Measurements from ENCODE around the gene SYNGR4.
A peak's percentile ranks its signal among the peaks of the same experiment; 100 is the strongest.
"Not testable (repeated sequence)": the region's sequence is repeated elsewhere in the genome, so short reads cannot be mapped to it uniquely, and the experiment has no call there.

Gene SYNGR4

DNA sequence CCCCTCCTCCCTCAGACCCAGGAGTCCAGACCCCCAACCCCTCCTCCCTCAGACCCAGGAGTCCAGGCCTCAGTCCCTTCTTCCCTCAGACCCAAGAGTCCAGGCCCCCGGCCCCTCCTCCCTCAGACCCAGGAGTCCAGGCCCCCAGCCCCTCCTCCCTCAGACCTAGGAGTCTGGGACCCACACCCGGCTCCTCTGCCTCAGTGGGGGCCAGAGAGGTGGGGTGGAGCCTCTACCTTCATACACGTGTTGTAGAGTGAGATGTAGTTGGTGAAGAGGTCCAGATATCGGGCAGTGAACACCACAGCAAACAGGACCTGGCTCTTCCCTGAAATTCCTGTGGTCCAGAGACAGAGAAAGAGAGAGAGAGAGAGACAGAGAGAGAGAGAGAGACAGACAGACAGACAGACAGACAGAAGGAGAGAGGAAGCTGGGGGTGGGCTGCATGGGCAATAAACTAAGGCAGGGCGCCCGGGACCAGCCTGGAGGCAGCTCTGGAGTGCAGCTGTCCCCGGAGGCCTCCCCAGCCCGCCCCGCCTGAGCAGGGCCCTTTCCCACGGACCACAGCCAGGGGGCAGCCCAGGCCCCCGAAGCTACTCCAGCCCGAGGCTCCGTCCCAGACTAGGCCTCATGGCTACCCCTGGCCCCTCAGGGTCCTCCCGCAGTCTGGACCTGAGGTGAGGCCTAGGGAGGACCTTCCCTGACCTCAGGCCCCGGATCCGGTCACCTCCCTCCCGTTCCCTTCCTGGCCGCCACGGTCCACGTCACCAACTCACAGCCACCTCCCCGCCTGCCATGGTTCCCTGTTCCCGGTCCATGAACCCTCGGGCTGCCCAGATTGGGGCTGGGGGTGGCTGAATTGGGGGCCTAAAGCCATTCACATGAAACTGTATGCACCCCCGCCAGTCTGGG lies 26.3 kb downstream of the SYNGR4 start:
- in situ Hi-C loops (cut with HindIII; ENCODE audit: low pct_unique_long_range_greater_than_20kb, low sequenced_read_pairs) = no loop called here
- DNase-seq (ENCODE audit: low read depth in 1 of 2, low spot score in 1 of 2) = peak in 1 of 2 experiments; percentile 51
- no peak for TF ChIP-seq JUND (IDR thresholded peaks at IDR 0.05; ENCODE audit: low read depth)

DNA sequence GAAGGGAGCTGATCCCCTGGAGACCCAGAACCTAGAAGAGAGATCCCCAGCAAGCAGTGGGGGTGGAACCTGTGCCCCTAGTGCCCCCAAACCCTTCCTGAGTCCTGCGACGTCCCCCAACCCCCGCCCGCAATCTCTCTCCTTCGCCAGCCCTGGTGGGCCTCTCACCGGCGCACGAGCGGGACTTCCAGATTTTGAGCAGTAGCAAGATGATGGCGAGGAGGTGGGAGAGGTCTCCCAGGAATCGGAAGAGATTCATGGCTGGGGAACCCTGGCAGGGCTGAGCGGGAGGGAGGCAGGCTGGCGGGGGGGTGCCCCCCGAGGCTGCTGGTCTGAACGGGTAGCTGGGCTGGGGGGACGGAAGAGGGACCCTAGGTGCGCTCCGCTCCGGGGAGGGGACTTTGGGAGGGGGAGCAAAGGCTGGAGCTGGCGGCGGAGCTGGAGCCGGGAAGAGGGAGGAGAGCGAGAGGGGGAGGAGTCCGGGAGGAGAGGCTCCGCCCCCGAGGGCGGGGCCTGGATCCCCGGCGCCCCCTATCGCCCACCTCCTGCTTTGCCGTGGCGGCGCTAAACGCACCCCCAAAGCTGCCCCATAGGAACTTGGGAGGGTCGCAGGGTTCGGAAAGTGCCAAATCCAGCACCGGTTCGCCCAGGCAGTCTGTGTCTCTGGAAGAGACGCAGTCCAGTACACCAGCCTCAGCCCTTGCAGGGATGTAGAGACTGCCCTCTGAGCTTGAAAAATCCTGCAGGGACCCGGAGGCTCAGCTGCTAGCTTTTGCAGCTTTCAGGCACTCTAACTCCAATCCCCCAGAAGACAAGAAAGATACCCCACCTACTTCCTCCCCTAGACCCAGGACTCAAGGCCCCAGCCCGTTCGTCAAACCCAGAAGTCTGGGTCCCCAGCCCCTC lies 27.2 kb downstream of the SYNGR4 start, which contains the start of gene KDELR1:
Gene KDELR1, minus strand, starts transcription at position 452 of the 906 bp plus-strand sequence. Its CDS starts 193 bp downstream, at position 259.
- in situ Hi-C loops (cut with HindIII; ENCODE audit: low pct_unique_long_range_greater_than_20kb, low sequenced_read_pairs) = no loop called here
- DNase-seq (ENCODE audit: low read depth in 1 of 2, low spot score in 1 of 2) = peak; percentile 72 to 75
- TF ChIP-seq JUND (IDR thresholded peaks at IDR 0.05; ENCODE audit: low read depth) = no peak

DNA sequence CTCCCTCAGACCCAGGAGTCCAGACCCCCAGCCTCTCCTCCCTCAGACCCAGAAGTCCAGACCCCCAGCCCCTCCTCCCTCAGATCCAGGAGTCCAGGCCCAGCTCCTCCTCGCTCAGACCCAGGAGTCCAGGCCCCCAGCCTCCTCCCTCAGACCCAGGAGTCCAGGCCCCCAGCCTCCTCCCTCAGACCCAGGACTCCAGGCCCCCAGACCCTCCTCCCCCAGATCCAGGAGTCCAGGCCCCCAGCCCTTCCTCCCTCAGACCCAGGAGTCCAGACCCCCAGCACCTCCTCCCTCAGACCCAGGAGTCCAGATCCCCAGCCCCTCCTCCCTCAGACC lies 27.8 kb downstream of the SYNGR4 start:
- in situ Hi-C loops (cut with HindIII; ENCODE audit: low pct_unique_long_range_greater_than_20kb, low sequenced_read_pairs) = not testable (repeated sequence)

DNA sequence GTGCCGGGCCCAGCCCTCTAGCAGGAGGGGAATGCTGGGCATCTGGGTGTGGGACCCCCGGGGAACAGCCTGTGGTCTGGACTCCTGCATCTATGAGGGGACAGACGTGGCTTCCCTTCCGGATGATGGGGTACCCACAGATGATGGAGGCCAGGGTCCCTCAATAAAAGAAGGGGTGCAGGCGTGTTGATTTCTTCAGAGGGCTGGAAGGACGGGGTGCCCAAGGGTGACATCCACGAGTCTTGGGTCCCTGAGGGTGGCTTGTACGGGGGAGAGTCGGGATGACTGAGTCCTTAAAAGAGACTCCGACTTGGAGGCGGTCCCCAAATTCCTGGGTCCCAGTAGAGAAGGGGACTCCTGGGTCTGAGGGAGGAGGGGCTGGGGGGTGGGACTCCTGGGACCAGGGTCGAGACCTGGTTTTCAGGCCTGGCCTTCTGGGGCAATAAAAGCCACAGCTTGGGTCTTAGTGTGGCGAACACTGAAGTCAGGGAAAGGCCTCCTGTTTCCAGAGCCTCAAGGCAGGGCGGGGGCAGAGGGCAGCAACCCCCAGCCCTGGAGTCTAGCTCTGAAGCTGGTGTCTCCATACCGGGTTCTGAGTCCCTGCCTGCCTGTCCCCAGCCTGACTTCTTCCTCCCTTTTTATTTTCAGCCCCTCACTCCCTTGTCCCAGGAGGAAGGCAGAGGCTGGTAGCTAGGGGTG lies 28.8 kb downstream of the SYNGR4 start:
- TF ChIP-seq JUND (IDR thresholded peaks at IDR 0.05; ENCODE audit: low read depth) = no peak
- in situ Hi-C loops (cut with HindIII; ENCODE audit: low pct_unique_long_range_greater_than_20kb, low sequenced_read_pairs) = no loop called here
- no peak for DNase-seq (ENCODE audit: low read depth in 1 of 2, low spot score in 1 of 2)

More for the DNA sequence above, 27.8 kb downstream of the SYNGR4 start:
- not testable (repeated sequence) for DNase-seq (ENCODE audit: low read depth in 1 of 2, low spot score in 1 of 2)

DNA sequence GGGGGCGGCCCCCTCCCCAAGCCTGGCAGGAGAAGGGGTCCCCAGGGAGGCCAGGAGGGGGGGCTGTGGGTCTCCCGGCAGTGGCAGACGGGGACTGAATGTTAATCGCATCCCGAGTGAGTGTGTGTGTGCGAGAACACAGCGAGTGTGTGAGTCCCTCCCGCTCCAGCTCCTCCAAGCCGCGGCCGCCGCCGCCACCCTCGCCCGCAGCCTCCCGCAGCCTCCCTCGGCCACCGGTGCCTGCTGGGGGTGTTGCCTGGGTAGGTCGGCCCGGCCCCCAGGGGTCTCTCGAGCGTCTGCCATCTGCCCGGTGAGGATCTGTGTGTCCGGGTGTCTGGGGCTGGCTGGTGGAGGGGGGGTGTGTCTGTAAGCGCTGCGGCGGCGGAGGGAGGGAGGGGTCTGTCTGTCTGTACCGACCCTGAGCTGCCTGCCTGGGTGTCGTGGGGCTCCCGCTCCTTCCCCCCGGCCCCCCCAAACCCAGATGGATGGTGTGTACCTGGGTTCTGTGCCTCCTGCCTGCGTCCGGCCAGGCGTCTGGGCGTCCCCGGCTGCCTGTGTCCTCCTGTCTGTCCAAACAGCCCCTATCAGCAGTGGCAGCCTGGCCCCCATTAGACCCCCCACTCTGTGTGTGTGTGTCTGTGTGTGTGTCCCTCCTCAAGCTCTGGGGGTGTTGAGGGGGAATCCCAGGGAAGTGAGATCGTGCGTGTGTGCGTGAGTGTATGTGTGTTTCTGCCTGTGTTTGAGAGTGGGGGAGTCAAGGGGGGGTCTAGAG lies 29.6 kb downstream of the SYNGR4 start, which contains the start of gene GRIN2D:
Gene GRIN2D, plus strand, starts transcription at position 110 of the 772 bp plus-strand sequence. CDS start 4,725 bp downstream, outside the sequence.
- in situ Hi-C loops (cut with HindIII; ENCODE audit: low pct_unique_long_range_greater_than_20kb, low sequenced_read_pairs) = no loop called here
- DNase-seq (ENCODE audit: low read depth in 1 of 2, low spot score in 1 of 2) = no peak
- no peak for TF ChIP-seq JUND (IDR thresholded peaks at IDR 0.05; ENCODE audit: low read depth)

DNA sequence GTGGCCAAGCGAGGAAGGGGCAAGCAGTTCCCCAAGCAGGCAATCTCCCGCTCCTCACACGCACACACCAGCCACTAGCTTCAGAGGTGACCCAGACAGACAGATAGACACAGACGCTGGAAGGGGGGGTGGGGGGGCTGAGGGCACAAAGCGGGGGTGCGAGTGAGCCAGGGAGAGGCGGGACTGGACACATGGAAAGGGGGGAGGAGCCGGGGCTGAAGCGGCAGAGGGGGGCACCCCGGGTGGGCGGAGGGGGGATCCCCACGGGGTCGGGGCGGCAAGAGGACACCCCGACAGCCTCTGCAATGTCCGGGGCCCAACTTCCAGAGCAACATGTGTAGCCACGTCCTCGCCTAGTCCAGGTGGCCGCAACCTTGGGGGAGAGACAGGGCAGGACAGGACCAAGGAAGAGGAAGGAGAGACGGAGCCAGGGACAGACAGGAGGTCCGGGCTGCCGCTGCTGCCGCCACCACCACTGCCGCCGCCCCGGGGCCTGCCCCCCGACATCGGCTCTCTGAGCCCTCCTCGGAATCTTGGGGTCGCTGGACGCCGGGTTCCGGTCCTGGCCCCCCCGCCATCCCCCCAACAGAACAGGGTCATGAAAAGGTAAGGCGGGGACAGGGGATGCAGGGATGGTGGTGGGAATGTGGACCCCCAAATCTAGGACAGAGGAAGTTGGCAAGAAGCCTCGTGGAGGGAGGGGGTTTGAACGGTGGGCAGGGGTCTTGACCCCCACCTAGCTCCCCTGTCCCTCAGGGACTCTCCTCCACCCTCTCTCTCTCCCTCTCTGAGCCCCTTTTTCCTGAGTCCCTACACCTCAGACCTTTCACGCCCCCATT lies 30.4 kb downstream of the SYNGR4 start:
- TF ChIP-seq JUND (IDR thresholded peaks at IDR 0.05; ENCODE audit: low read depth) = no peak
- DNase-seq (ENCODE audit: low read depth in 1 of 2, low spot score in 1 of 2) = no peak
- in situ Hi-C loops (cut with HindIII; ENCODE audit: low pct_unique_long_range_greater_than_20kb, low sequenced_read_pairs) = no loop called here

DNA sequence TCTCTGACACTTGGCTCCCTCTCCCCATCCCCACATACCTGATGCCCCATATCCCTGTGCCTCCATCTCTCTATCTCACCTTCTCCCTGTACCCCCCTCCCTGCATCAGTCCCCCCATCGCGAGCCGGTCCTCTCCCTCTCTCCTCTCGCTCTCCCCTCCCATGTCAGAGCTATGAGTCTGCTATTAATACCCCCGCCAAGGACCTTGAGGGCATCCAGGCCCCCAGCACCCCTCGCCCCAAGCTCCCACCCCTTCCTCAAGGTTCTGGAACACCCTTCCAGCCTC lies 30.9 kb downstream of the SYNGR4 start:
- no peak for TF ChIP-seq JUND (IDR thresholded peaks at IDR 0.05; ENCODE audit: low read depth)
- in situ Hi-C loops (cut with HindIII; ENCODE audit: low pct_unique_long_range_greater_than_20kb, low sequenced_read_pairs) = no loop called here
- DNase-seq (ENCODE audit: low read depth in 1 of 2, low spot score in 1 of 2) = no peak

DNA sequence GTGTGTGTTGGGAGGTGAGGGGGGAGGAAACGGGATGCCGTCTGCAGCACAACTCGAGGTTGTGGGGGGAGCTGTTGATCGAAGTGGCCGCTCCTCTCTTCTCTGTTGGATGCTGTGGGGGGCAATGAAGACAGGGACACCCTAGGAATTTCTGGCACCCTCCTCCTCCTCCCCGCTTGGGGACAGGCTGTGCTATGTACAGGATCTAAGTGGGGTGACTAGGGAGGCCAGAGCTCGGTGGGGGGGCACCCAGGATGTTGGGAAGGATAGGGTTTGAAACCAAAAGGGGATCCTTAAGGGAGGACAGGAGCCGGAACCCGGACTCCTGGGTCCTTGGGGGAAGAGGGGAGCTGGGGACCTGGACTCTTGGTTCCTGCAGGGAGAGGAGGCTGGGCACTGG lies 31.3 kb downstream of the SYNGR4 start:
- in situ Hi-C loops (cut with HindIII; ENCODE audit: low pct_unique_long_range_greater_than_20kb, low sequenced_read_pairs) = no loop called here
- DNase-seq (ENCODE audit: low read depth in 1 of 2, low spot score in 1 of 2) = no peak
- no peak for TF ChIP-seq JUND (IDR thresholded peaks at IDR 0.05; ENCODE audit: low read depth)

DNA sequence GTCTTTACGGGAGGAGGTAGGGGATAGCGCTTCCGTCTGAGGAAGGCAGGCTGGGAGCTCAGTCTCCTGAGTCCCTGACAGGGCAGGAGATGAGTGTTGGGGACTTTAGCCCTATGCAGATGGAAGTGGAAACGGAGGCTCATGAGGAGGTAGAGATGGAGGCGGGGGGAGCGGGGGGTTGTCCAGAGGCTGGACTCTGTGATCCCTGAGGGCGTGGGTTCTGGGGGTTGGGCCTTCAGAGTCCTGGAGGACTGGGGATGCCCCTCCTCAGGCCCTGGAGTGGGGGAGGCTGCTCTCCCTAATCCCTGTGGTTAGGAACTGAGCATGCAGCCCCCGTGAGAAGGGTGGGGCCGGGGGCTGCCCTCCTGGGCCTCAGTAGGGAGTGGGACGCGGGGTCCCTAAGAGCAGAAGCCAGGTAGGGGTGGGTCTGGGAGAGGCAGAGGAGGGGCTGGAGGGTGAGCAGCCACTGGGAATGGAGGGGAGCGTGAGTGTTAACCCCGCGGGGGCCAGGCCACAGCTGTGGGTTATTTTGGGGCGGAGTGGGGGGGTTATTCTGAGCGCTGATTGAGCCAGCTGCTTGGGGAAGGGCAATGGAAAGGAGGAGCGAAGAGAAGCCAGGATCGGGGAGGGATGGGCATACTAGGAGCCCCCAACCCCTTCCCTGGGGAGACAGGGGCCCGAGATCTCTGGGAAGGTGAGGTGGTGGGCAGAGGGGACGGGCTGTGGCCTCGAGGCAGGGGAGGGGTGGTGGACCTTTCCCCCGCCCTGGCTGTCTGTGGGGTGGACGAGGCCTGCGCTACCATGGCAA lies 32.1 kb downstream of the SYNGR4 start:
- in situ Hi-C loops (cut with HindIII; ENCODE audit: low pct_unique_long_range_greater_than_20kb, low sequenced_read_pairs) = no loop called here
- DNase-seq (ENCODE audit: low read depth in 1 of 2, low spot score in 1 of 2) = no peak
- TF ChIP-seq JUND (IDR thresholded peaks at IDR 0.05; ENCODE audit: low read depth) = no peak

DNA sequence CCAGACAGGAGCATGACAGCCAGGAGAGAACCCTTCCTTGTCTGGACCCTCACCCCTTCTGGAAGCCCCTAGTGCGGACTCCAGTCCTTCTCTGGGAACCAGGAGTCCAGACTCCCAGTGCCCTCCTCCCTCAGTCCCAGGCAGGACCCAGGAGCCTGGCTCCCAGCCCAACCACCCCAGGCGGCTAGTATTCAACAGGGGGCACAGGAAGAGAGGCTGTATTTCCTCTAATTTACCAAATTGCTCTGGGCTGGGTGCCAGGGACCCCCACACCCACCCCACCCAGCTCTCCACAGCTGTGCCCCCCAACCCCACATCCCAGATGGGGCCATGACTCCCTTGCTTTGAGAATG lies 32.6 kb downstream of the SYNGR4 start:
- DNase-seq (ENCODE audit: low read depth in 1 of 2, low spot score in 1 of 2) = no peak
- TF ChIP-seq JUND (IDR thresholded peaks at IDR 0.05; ENCODE audit: low read depth) = no peak
- in situ Hi-C loops (cut with HindIII; ENCODE audit: low pct_unique_long_range_greater_than_20kb, low sequenced_read_pairs) = no loop called here
